GM12891 (cell line): ENCODE measurements around the gene RNF10.

Experiments
- POLR2A ChIP-seq: IDR thresholded peaks from 2 replicates; pipeline ENCODE4 v1.6.1; 2011; ENCODE audit warnings: low read depth, low read length, control low read depth
- POLR2AphosphoS5 ChIP-seq: IDR thresholded peaks from 2 replicates; pipeline ENCODE4 v1.6.1; 2011; ENCODE audit warnings: low read depth, low read length, control low read depth
- SPI1 ChIP-seq: IDR thresholded peaks from 2 replicates; pipeline ENCODE4 v1.6.1; 2011; ENCODE audit warnings: low read depth, low read length, control low read depth
- TAF1 ChIP-seq: IDR thresholded peaks from 2 replicates; pipeline ENCODE4 v1.6.1; 2011; ENCODE audit warnings: low read depth, low read length, control low read depth

GRCh38 chr12:120571299-120571698 is 37.1 kb downstream of the RNF10 start:
- TF ChIP-seq POLR2A (no peak), POLR2AphosphoS5 (no peak), SPI1 (no peak), TAF1 (no peak)
